Measurements from ENCODE around the gene EHBP1.

GRCh38 chr2:62662554-62662953, 43.0 kb upstream of the EHBP1 start:
- no peak for TF ChIP-seq YY1 (IDR thresholded peaks at IDR 0.05; ENCODE audit: insufficient read depth, insufficient read length)
- TF ChIP-seq ZNF274 (IDR thresholded peaks at IDR 0.05; ENCODE audit: low read depth, low read length): no peak
